ENCODE measurements around the gene RFC2.
"Not testable (repeated sequence)": the region's sequence is repeated elsewhere in the genome, so short reads cannot be mapped to it uniquely, and the experiment has no call there.

Gene RFC2

DNA sequence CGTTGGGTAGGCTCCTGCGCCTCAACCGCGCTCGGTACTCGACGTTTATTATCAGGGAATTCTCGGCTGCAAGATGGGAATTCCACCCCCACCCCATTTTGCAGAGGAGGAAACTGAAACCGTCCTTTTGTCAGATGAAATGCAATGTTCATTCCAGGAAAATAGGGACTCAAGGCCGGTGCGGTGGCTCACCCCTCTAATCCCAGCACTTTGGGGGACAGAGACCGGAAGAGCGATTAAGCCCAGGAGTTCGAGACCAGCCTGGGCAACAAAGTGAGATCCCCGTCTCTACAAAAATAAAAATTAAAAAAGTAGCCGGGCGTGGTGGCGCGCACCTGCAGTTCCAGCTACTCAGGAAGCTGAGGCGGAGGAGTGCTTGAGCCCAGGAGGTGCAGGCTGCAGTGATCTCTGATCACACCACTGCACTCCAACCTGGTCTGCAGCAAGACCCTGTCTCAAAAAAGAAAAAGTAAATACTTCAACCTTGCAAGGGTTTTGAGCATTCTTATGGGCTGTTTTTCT lies 720 bp upstream of the RFC2 start:
- TF ChIP-seq, protein P1, sequence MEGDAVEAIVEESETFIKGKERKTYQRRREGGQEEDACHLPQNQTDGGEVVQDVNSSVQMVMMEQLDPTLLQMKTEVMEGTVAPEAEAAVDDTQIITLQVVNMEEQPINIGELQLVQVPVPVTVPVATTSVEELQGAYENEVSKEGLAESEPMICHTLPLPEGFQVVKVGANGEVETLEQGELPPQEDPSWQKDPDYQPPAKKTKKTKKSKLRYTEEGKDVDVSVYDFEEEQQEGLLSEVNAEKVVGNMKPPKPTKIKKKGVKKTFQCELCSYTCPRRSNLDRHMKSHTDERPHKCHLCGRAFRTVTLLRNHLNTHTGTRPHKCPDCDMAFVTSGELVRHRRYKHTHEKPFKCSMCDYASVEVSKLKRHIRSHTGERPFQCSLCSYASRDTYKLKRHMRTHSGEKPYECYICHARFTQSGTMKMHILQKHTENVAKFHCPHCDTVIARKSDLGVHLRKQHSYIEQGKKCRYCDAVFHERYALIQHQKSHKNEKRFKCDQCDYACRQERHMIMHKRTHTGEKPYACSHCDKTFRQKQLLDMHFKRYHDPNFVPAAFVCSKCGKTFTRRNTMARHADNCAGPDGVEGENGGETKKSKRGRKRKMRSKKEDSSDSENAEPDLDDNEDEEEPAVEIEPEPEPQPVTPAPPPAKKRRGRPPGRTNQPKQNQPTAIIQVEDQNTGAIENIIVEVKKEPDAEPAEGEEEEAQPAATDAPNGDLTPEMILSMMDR (conservative IDR thresholded peaks at IDR 0.05; ENCODE audit: low read depth, low read length) = 0 out of 2 replicates have a peak, but pooled peaks have one; percentile 6
- Histone ChIP-seq H4K20me1 (ENCODE audit: insufficient read depth) (no peaks in the 10 kb centered on the region), H3K36me3 (ENCODE audit: insufficient read depth) (peaks cover 9% of the 10 kb centered on the region; the same call in 1 of the 2 replicates), H3K27ac (peak overlapping the region; percentile 59), H3K9ac (peak overlapping the region; percentile 81), H3K4me3 (IDR thresholded peaks at IDR 0.05; ENCODE audit: insufficient read depth, low read depth, low read length) (no peak overlapping the region), H3K4me1 (ENCODE audit: low read depth, poor library complexity, severe bottlenecking) (peaks cover 19% of the 10 kb centered on the region), H3K4me2 (peak overlapping the region; percentile 50), H2AFZ (ENCODE audit: low read depth) (peak overlapping the region; percentile 88), H3K27me3 (ENCODE audit: insufficient read depth, low read depth) (no peaks in the 10 kb centered on the region), H3K79me2 (ENCODE audit: insufficient read depth, low read depth) (peaks cover 25% of the 10 kb centered on the region)

- H3K4me3 ChIP-seq (IDR thresholded peaks at IDR 0.05; ENCODE audit: insufficient read depth, low read depth, low read length) = no peak overlapping the region
- peaks cover 15% of the 10 kb centered on the region; the same call in 1 of the 2 replicates for H3K36me3 ChIP-seq (ENCODE audit: insufficient read depth)
- H3K27me3 ChIP-seq (ENCODE audit: insufficient read depth, low read depth) = no peaks in the 10 kb centered on the region
- H3K4me2 ChIP-seq = peak overlapping the region; percentile 69
- peaks cover 19% of the 10 kb centered on the region for H3K4me1 ChIP-seq (ENCODE audit: low read depth, poor library complexity, severe bottlenecking)
- H3K9ac ChIP-seq = peak overlapping the region; percentile 81; the same call in 1 of the 2 replicates
- no peaks in the 10 kb centered on the region for H4K20me1 ChIP-seq (ENCODE audit: insufficient read depth)
- H2AFZ ChIP-seq (ENCODE audit: low read depth) = peak overlapping the region; percentile 88
- TF ChIP-seq, protein P1 (conservative IDR thresholded peaks at IDR 0.05; ENCODE audit: low read depth, low read length) = no peak
- H3K79me2 ChIP-seq (ENCODE audit: insufficient read depth, low read depth) = peaks cover 26% of the 10 kb centered on the region
- peak overlapping the region; percentile 59 for H3K27ac ChIP-seq
These were observed 417 bp downstream of the RFC2 start for GRCh38 chr7:74253835-74254128.

DNA sequence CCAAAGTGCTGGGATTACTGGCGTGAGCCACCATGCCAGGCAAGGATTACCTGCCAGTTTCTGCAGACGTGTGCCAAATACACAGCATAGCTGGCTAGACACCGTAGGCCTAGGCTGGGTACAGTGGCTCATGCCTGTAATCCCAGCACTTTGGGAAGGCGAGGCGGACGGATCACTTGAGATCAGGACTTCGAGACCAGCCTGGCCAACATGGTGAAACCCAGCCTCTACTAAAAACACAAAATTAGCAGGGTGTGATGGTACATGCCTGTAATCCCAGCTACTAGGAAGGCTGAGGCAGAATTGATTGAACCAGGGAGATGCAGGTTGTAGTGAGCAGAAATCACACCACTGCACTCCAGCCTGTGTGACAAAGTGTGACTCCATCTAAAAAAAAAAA lies 868 bp downstream of the RFC2 start:
- Histone ChIP-seq H3K79me2 (ENCODE audit: insufficient read depth, low read depth) (peaks cover 26% of the 10 kb centered on the region), H3K4me2 (peak overlapping the region; percentile 69), H3K4me1 (ENCODE audit: low read depth, poor library complexity, severe bottlenecking) (peaks cover 19% of the 10 kb centered on the region), H3K27me3 (ENCODE audit: insufficient read depth, low read depth) (no peaks in the 10 kb centered on the region), H3K4me3 (IDR thresholded peaks at IDR 0.05; ENCODE audit: insufficient read depth, low read depth, low read length) (no peak overlapping the region), H3K9ac (peak overlapping the region; percentile 81; the same call in 1 of the 2 replicates), H3K27ac (peak overlapping the region; percentile 59; the same call in 1 of the 2 replicates), H3K36me3 (ENCODE audit: insufficient read depth) (peaks cover 15% of the 10 kb centered on the region; the same call in 1 of the 2 replicates), H4K20me1 (ENCODE audit: insufficient read depth) (no peaks in the 10 kb centered on the region), H2AFZ (ENCODE audit: low read depth) (peak overlapping the region; percentile 88; the same call in 1 of the 2 replicates)
- TF ChIP-seq, protein P1 (conservative IDR thresholded peaks at IDR 0.05; ENCODE audit: low read depth, low read length) = no peak

DNA sequence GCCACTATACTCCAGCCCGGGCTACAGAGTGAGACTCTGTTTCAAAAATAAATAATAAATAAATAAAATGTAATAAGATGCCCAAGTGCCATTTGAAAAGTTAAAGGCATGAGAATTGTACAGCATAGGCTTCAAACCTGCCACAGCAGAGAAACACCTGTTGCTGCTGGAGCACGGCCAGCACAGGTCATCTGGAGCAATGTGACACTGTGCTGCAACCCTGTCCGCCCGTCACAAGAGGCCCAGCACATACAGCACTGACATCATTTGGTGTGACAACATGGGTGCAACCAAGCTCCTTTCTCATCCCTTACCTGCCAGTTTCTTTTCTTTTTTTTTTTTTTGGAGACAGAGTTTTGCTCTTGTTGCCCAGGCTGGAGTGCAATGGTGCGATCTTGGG lies 1.3 kb downstream of the RFC2 start:
- H3K27ac ChIP-seq = no peak overlapping the region
- no peak overlapping the region for H3K4me3 ChIP-seq (IDR thresholded peaks at IDR 0.05; ENCODE audit: insufficient read depth, low read depth, low read length)
- no peaks in the 10 kb centered on the region for H3K27me3 ChIP-seq (ENCODE audit: insufficient read depth, low read depth)
- no peak overlapping the region for H2AFZ ChIP-seq (ENCODE audit: low read depth)
- H3K36me3 ChIP-seq (ENCODE audit: insufficient read depth) = peaks cover 17% of the 10 kb centered on the region; the same call in 1 of the 2 replicates
- H3K79me2 ChIP-seq (ENCODE audit: insufficient read depth, low read depth) = peaks cover 30% of the 10 kb centered on the region
- H3K9ac ChIP-seq = peak overlapping the region; percentile 81; the same call in 1 of the 2 replicates
- TF ChIP-seq, protein P1 (conservative IDR thresholded peaks at IDR 0.05; ENCODE audit: low read depth, low read length) = no peak
- H3K4me1 ChIP-seq (ENCODE audit: low read depth, poor library complexity, severe bottlenecking) = peaks cover 19% of the 10 kb centered on the region
- H3K4me2 ChIP-seq = peak overlapping the region; percentile 69
- no peaks in the 10 kb centered on the region for H4K20me1 ChIP-seq (ENCODE audit: insufficient read depth)

DNA sequence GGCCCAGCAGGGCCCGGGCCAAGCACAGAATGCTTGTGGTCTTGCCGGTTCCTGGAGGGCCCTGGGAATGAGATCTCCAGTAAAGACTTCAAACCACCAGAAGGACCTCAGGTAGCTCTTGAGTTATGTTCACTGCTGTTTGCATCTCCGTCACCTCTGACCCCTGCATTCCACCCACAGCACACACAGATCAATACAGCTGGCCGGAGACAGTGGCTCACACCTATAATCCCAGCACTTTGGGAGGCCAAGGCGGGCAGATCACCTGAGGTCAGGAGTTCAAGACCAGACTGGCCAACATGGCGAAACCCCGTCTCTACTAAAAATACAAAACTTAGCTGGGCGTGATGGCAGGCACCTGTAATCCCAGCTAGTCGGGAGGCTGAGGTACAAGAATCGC lies 5.1 kb downstream of the RFC2 start:
- H4K20me1 ChIP-seq (ENCODE audit: insufficient read depth); H3K27ac ChIP-seq; H2AFZ ChIP-seq (ENCODE audit: low read depth); H3K27me3 ChIP-seq (ENCODE audit: insufficient read depth, low read depth); H3K9ac ChIP-seq; H3K4me2 ChIP-seq; H3K4me3 ChIP-seq (IDR thresholded peaks at IDR 0.05; ENCODE audit: insufficient read depth, low read depth, low read length): not testable (repeated sequence)
- Histone ChIP-seq H3K36me3 (ENCODE audit: insufficient read depth) (peaks cover 17% of the 10 kb centered on the region; the same call in 1 of the 2 replicates), H3K79me2 (ENCODE audit: insufficient read depth, low read depth) (peaks cover 30% of the 10 kb centered on the region), H3K4me1 (ENCODE audit: low read depth, poor library complexity, severe bottlenecking) (peaks cover 11% of the 10 kb centered on the region)

Data from KMS-11 (cell line).